Measurements from ENCODE around the gene MED12L. TPM values are rescaled to one million over a fixed set of nuclear protein-coding genes. Genes with fewer than 3 reads are reported as not detected.
A peak's percentile ranks its signal among the peaks of the same experiment; 100 is the strongest.

Gene MED12L
- total RNA-seq, 6 donors from 2014 or later: 0.27 to 1.5 (median 0.31) TPM; not detected in 2

DNA sequence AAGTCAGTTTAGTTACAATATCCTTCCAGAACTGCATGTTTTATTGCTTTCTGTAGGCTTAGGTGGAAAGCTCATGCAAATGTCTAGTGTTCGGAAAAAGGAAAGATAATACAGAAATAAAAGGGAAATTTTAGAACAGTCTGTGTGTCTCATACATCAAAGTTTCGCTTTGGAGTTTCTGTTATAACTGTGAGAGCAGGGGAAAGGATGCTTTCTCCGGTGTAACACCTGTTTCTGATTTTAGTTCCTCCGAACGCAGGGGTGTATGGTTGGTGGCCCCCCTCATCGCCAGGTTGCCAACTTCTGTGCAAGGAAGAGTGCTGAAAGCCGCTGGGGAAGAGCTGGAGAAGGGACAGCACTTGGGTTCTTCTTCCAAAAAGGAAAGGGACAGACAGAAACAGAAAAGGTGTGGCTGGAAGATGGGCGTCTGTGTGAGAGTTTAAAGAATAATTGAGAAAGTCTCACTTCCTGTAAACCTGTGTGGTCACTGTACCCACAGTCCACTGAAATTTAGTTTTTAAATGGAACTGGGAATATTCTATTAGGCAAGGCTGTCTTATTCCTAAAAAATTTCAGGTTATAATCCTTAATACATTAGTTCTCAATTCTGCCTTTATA lies 292.4 kb downstream of the MED12L start:
- ATAC-seq (ENCODE audit: low FRiP score in 2 of 2): no peak
- Histone ChIP-seq H3K9me3 (no peaks in the 10 kb centered on the region), H3K4me1 (peaks cover 0 to 4% (median 0%) of the 10 kb centered on the region in 4 donors), H3K36me3 (no peaks in the 10 kb centered on the region), H3K27me3 (no peaks in the 10 kb centered on the region), H3K4me3 (no peak overlapping the region), H3K27ac (no peak overlapping the region)
- WGBS, 2 donors: 80 to 81% methylated on average over 8 of the region's 8 CpGs
- TF ChIP-seq POLR2AphosphoS5 (IDR thresholded peaks at IDR 0.05): no peak
- TF ChIP-seq, protein P1, sequence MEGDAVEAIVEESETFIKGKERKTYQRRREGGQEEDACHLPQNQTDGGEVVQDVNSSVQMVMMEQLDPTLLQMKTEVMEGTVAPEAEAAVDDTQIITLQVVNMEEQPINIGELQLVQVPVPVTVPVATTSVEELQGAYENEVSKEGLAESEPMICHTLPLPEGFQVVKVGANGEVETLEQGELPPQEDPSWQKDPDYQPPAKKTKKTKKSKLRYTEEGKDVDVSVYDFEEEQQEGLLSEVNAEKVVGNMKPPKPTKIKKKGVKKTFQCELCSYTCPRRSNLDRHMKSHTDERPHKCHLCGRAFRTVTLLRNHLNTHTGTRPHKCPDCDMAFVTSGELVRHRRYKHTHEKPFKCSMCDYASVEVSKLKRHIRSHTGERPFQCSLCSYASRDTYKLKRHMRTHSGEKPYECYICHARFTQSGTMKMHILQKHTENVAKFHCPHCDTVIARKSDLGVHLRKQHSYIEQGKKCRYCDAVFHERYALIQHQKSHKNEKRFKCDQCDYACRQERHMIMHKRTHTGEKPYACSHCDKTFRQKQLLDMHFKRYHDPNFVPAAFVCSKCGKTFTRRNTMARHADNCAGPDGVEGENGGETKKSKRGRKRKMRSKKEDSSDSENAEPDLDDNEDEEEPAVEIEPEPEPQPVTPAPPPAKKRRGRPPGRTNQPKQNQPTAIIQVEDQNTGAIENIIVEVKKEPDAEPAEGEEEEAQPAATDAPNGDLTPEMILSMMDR (IDR thresholded peaks at IDR 0.05): no peak
- no peak for TF ChIP-seq EP300 (IDR thresholded peaks at IDR 0.05)
- TF ChIP-seq POLR2A (IDR thresholded peaks at IDR 0.05): no peak
- DNase-seq: no peak

DNA sequence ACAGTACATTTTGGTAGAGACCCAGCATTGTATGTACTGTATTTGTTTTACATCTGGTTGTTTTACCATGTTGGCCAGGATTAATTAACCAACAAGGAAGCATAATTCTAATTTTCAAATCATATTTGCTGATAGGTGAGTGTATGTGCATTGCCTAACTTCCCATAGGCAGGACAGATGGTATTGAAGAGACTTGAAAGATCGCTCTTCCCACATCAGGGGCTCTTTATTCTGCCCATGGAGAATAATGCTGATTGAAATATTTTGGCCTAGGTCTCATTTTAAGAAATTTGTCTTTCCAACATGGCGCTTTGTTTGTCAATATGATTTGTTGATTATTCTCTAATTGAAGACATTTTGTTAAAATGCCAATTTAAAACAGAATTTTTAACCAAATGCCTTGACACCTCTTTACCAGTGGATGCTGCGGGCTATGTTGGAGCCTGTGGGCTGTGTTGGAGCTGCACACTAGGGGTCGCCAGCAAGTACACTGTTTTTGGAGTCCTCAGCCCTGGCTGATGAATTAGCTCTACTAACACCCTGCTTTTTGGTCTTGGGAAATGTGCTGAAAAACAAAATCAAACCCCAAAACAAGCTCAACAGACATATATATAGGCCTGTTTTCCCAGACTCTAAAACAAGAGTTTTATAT lies 293.7 kb downstream of the MED12L start:
- peaks cover 0 to 4% (median 0%) of the 10 kb centered on the region in 4 donors for H3K4me1 ChIP-seq
- H3K27me3 ChIP-seq: no peaks in the 10 kb centered on the region
- no peak for DNase-seq
- no peaks in the 10 kb centered on the region for H3K9me3 ChIP-seq
- H3K4me3 ChIP-seq: no peak overlapping the region
- TF ChIP-seq POLR2A (IDR thresholded peaks at IDR 0.05): no peak
- TF ChIP-seq, protein P1 (IDR thresholded peaks at IDR 0.05): peak in 1 of 6 experiments; percentile 22
- ATAC-seq (ENCODE audit: low FRiP score in 2 of 2): no peak
- WGBS, 2 donors: 66 to 72% methylated on average over 4 of the region's 4 CpGs
- no peak overlapping the region for H3K27ac ChIP-seq
- H3K36me3 ChIP-seq: no peaks in the 10 kb centered on the region

DNA sequence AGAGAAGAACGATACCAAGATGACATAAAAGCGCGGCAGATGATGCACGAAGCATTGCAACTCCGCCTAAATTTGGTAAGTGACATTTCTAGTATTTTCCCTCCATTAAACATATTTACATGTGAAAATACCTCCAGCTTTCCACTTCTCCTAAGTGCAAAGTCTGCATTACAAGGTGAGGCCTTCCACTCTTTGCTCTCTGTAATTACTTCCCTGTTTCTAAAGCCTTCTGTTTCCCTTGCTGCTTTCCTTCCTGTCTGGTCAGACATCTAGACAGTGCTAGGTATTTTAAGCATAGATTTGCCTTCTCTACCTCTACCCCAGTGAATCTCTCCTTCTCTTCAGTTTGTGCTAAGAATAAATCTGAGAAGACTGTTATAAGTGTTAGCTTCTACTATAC lies 297.2 kb downstream of the MED12L start:
- no peak for TF ChIP-seq POLR2A (IDR thresholded peaks at IDR 0.05)
- no peak for TF ChIP-seq POLR2AphosphoS5 (IDR thresholded peaks at IDR 0.05)
- TF ChIP-seq EP300 (IDR thresholded peaks at IDR 0.05): no peak
- TF ChIP-seq, protein P1 (IDR thresholded peaks at IDR 0.05): no peak
- Histone ChIP-seq H3K4me3 (no peak overlapping the region), H3K27me3 (no peaks in the 10 kb centered on the region), H3K27ac (no peak overlapping the region), H3K4me1 (peaks cover 0 to 4% (median 0%) of the 10 kb centered on the region in 4 donors), H3K9me3 (no peaks in the 10 kb centered on the region), H3K36me3 (no peaks in the 10 kb centered on the region)
- 90 to 91% methylated on average over 5 of the region's 5 CpGs for WGBS, 2 donors
- ATAC-seq (ENCODE audit: low FRiP score in 2 of 2) (no peak), DNase-seq (no peak)

DNA sequence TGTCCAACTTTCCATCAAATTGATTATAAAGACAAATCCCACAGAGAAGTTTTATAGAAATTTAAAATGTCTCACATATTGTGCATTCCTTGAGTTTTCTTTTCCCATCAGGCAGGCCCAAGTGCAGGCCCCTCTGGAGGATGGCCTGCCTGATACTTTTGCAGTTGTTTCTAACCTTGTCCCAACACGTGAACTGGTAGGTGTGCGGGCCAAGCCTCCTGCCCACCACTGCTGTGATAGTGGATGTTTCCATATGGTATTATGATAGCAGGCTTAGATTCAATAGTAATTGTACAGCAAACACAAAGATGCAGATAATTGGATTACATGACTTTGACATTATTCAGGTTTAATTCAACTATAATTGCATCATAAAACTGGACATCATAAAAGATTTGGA lies 297.6 kb downstream of the MED12L start:
- Histone ChIP-seq H3K4me1 (peaks cover 0 to 4% (median 0%) of the 10 kb centered on the region in 4 donors), H3K36me3 (no peaks in the 10 kb centered on the region), H3K27ac (no peak overlapping the region), H3K4me3 (no peak overlapping the region), H3K27me3 (no peaks in the 10 kb centered on the region), H3K9me3 (no peaks in the 10 kb centered on the region)
- WGBS, 2 donors: 90 to 94% methylated on average over 2 of the region's 2 CpGs
- DNase-seq: no peak
- no peak for ATAC-seq (ENCODE audit: low FRiP score in 2 of 2)
- TF ChIP-seq EP300 (IDR thresholded peaks at IDR 0.05): no peak
- TF ChIP-seq, protein P1 (IDR thresholded peaks at IDR 0.05): no peak
- no peak for TF ChIP-seq POLR2A (IDR thresholded peaks at IDR 0.05)
- TF ChIP-seq POLR2AphosphoS5 (IDR thresholded peaks at IDR 0.05): no peak

All from upper lobe of left lung (tissue), 6 donors.